Measurements from ENCODE around the gene MT1M. TPM values are rescaled to one million over a fixed set of nuclear protein-coding genes. Genes with fewer than 3 reads are reported as not detected.
"Not testable (repeated sequence)": the region's sequence is repeated elsewhere in the genome, so short reads cannot be mapped to it uniquely, and the experiment has no call there.

The MT1M gene
- total RNA-seq, 1 donor from 2014 or later = not detected

DNA sequence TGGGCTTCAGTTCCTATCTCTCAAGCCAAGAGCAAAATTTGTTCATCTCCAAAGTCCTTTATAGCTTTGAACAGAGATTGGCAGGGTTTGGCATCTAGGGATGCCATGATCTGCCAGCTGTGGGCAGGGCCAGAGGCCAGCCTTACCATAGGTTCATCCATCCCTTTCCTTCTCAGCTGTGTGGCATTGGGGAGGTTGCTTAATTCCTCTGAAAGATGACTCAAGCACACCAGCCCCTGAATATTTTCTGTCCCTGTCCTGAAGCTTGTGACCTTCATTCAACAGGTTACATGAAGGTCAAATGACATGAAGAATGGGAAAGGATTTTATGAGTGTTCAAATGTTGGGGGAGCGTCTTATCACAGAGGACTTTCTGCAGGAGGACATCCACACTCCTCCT lies 32.0 kb downstream of the MT1M start:
- H3K4me3 Mint-ChIP-seq (ENCODE audit: unreplicated experiment) = no peak overlapping the region
- no peak overlapping the region for H3K27ac Mint-ChIP-seq (ENCODE audit: unreplicated experiment)
- DNase-seq (ENCODE audit: low spot score) = no peak
- H3K4me1 Mint-ChIP-seq (ENCODE audit: unreplicated experiment) = peaks cover 13% of the 10 kb centered on the region
- TF ChIP-seq, protein P1, sequence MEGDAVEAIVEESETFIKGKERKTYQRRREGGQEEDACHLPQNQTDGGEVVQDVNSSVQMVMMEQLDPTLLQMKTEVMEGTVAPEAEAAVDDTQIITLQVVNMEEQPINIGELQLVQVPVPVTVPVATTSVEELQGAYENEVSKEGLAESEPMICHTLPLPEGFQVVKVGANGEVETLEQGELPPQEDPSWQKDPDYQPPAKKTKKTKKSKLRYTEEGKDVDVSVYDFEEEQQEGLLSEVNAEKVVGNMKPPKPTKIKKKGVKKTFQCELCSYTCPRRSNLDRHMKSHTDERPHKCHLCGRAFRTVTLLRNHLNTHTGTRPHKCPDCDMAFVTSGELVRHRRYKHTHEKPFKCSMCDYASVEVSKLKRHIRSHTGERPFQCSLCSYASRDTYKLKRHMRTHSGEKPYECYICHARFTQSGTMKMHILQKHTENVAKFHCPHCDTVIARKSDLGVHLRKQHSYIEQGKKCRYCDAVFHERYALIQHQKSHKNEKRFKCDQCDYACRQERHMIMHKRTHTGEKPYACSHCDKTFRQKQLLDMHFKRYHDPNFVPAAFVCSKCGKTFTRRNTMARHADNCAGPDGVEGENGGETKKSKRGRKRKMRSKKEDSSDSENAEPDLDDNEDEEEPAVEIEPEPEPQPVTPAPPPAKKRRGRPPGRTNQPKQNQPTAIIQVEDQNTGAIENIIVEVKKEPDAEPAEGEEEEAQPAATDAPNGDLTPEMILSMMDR (IDR thresholded peaks at IDR 0.05; ENCODE audit: unreplicated experiment) = no peak
- H3K9me3 Mint-ChIP-seq (ENCODE audit: unreplicated experiment) = no peaks in the 10 kb centered on the region
- peaks cover 7% of the 10 kb centered on the region for H3K36me3 Mint-ChIP-seq (ENCODE audit: low read depth, unreplicated experiment)
- H3K27me3 Mint-ChIP-seq (ENCODE audit: unreplicated experiment) = peaks cover 31% of the 10 kb centered on the region

- not testable (repeated sequence) for H3K4me3 Mint-ChIP-seq (ENCODE audit: unreplicated experiment); H3K27ac Mint-ChIP-seq (ENCODE audit: unreplicated experiment); DNase-seq (ENCODE audit: low spot score); H3K9me3 Mint-ChIP-seq (ENCODE audit: unreplicated experiment); H3K36me3 Mint-ChIP-seq (ENCODE audit: low read depth, unreplicated experiment)
- H3K27me3 Mint-ChIP-seq (ENCODE audit: unreplicated experiment) = peaks cover 36% of the 10 kb centered on the region
- H3K4me1 Mint-ChIP-seq (ENCODE audit: unreplicated experiment) = peaks cover 13% of the 10 kb centered on the region
These were observed 33.1 kb downstream of the MT1M start for GRCh38 chr16:56665286-56666261.

DNA sequence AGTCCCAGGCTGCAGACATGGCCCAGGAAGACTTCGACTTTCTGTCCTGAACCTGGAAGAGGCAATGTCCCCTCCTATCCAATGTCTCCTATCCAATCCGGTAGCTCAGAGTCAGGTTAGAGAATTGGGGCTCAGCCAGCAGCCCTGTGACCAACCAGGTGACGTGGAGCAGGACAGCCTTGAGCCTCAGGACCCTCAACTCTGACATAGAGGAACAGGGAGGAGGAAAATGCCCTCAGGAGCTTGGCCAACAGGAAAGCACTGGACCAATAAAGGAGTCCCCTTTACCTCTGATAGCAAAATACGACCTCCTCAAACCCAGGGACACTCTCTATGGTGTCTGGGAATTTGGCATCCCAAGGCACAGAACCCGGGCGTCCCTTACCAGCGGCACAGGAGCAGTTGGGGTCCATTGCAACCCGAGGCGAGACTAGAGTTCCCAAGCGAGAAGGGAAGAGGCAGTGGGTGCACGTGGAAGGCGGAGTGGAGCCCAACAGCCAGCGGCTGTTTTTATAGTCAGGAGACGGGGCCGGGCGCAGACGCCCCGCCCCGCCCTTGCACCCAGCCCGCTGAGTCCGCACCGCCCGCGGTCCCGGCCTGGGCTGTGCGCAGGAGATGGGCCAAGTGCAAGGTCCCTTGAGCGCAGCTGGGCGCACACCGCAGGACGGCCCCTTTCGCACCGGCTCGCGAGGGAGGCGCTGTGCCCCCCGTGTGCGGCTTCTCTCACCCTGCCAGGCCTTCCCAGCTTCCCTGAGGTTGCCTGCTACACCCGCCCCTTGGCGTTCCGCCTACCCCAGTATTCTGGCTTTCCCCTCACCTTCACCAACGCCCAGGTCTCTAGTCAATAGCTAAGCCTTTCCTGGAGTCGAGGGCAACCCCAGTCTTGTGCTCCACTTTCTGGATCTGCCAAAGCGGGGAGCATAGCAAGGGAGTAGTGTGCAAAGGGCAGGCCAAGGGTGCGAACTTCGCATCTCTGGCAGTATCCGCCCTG lies 35.4 kb downstream of the MT1M start, which contains the start of gene MT1G:
TSS of gene MT1G (minus strand) at position 485 of the 991 bp plus-strand sequence. CDS start at position 413, 72 bp downstream.
- Mint-ChIP-seq H3K9me3 (ENCODE audit: unreplicated experiment) (no peaks in the 10 kb centered on the region), H3K4me1 (ENCODE audit: unreplicated experiment) (peaks cover 10% of the 10 kb centered on the region), H3K27ac (ENCODE audit: unreplicated experiment) (no peak within 1 kb of the TSS), H3K36me3 (ENCODE audit: low read depth, unreplicated experiment) (peaks cover 7% of the 10 kb centered on the region), H3K27me3 (ENCODE audit: unreplicated experiment) (peaks cover 39% of the 10 kb centered on the region), H3K4me3 (ENCODE audit: unreplicated experiment) (no peak within 1 kb of the TSS)
- DNase-seq (ENCODE audit: low spot score) = no peak
- TF ChIP-seq, protein P1 (IDR thresholded peaks at IDR 0.05; ENCODE audit: unreplicated experiment) = no peak

GRCh38 chr16:56669005-56669839 lies 36.8 kb downstream of the MT1M start, which contains the start of gene MT1H:
TSS of gene MT1H (plus strand) at chr16:56669814. CDS start at chr16:56669885, 71 bp downstream.
- no peak within 1 kb of the TSS for H3K4me3 Mint-ChIP-seq (ENCODE audit: unreplicated experiment)
- H3K4me1 Mint-ChIP-seq (ENCODE audit: unreplicated experiment) = peaks cover 10% of the 10 kb centered on the region
- no peak for DNase-seq (ENCODE audit: low spot score)
- no peaks in the 10 kb centered on the region for H3K9me3 Mint-ChIP-seq (ENCODE audit: unreplicated experiment)
- TF ChIP-seq, protein P1 (IDR thresholded peaks at IDR 0.05; ENCODE audit: unreplicated experiment) = no peak
- no peak within 1 kb of the TSS for H3K27ac Mint-ChIP-seq (ENCODE audit: unreplicated experiment)
- H3K36me3 Mint-ChIP-seq (ENCODE audit: low read depth, unreplicated experiment) = peaks cover 7% of the 10 kb centered on the region
- peaks cover 42% of the 10 kb centered on the region for H3K27me3 Mint-ChIP-seq (ENCODE audit: unreplicated experiment)

Data from endothelial cell (in vitro differentiated cells).